ENCODE results near the gene CAND2. TPM values are rescaled to one million over a fixed set of nuclear protein-coding genes. Genes with fewer than 3 reads are reported as not detected.

CAND2 gene
- polyA plus RNA-seq, 1 donor from 2014 or later, result 17.3 TPM

- TF ChIP-seq, protein P1, sequence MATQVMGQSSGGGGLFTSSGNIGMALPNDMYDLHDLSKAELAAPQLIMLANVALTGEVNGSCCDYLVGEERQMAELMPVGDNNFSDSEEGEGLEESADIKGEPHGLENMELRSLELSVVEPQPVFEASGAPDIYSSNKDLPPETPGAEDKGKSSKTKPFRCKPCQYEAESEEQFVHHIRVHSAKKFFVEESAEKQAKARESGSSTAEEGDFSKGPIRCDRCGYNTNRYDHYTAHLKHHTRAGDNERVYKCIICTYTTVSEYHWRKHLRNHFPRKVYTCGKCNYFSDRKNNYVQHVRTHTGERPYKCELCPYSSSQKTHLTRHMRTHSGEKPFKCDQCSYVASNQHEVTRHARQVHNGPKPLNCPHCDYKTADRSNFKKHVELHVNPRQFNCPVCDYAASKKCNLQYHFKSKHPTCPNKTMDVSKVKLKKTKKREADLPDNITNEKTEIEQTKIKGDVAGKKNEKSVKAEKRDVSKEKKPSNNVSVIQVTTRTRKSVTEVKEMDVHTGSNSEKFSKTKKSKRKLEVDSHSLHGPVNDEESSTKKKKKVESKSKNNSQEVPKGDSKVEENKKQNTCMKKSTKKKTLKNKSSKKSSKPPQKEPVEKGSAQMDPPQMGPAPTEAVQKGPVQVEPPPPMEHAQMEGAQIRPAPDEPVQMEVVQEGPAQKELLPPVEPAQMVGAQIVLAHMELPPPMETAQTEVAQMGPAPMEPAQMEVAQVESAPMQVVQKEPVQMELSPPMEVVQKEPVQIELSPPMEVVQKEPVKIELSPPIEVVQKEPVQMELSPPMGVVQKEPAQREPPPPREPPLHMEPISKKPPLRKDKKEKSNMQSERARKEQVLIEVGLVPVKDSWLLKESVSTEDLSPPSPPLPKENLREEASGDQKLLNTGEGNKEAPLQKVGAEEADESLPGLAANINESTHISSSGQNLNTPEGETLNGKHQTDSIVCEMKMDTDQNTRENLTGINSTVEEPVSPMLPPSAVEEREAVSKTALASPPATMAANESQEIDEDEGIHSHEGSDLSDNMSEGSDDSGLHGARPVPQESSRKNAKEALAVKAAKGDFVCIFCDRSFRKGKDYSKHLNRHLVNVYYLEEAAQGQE (IDR thresholded peaks at IDR 0.05; ENCODE audit: borderline replicate concordance), result no peak
- no peak for TF ChIP-seq POLR2AphosphoS5 (IDR thresholded peaks at IDR 0.05)
- TF ChIP-seq EP300 (conservative IDR thresholded peaks at IDR 0.05; ENCODE audit: poor library complexity, severe bottlenecking), result no peak
- no peak for TF ChIP-seq CTCF (IDR thresholded peaks at IDR 0.05; ENCODE audit: poor library complexity, severe bottlenecking)
- TF ChIP-seq EZH2 (IDR thresholded peaks at IDR 0.05; ENCODE audit: borderline replicate concordance, insufficient read depth, low read length, poor library complexity, severe bottlenecking), result no peak
- TF ChIP-seq MXI1 (conservative IDR thresholded peaks at IDR 0.05; ENCODE audit: poor library complexity, severe bottlenecking), result no peak
- no peak for TF ChIP-seq RAD21 (conservative IDR thresholded peaks at IDR 0.05)
- no peak for TF ChIP-seq TAF1 (IDR thresholded peaks at IDR 0.05; ENCODE audit: low read depth)
- no peak for TF ChIP-seq SMC3 (conservative IDR thresholded peaks at IDR 0.05; ENCODE audit: poor library complexity)
- H3K4me3 ChIP-seq (ENCODE audit: low read length), result no peak overlapping the region
- no peaks in the 10 kb centered on the region for H3K9me2 ChIP-seq (ENCODE audit: insufficient read depth, low read length)
- no peak overlapping the region for H3K27ac ChIP-seq (ENCODE audit: low read length)
- H3K9me3 ChIP-seq (ENCODE audit: low read length), result no peaks in the 10 kb centered on the region
- H3K9ac ChIP-seq (ENCODE audit: low read length), result no peak overlapping the region
- H3K36me3 ChIP-seq (ENCODE audit: insufficient read depth, low read length), result no peaks in the 10 kb centered on the region
- H3K4me2 ChIP-seq (ENCODE audit: low read length), result no peak overlapping the region
- no peak overlapping the region for H2AFZ ChIP-seq (ENCODE audit: low read depth, low read length)
- H3K27me3 ChIP-seq (ENCODE audit: insufficient read depth, low read depth, low read length), result no peaks in the 10 kb centered on the region
- no peaks in the 10 kb centered on the region for H3F3A ChIP-seq (ENCODE audit: insufficient read depth, low read length, poor library complexity, severe bottlenecking)
- no peaks in the 10 kb centered on the region for H4K20me1 ChIP-seq (ENCODE audit: insufficient read depth)
- peaks cover 6% of the 10 kb centered on the region for H3K79me2 ChIP-seq (replicated peaks; ENCODE audit: insufficient read depth, low read length)
Observed at GRCh38 chr3:12832350-12833221, 36.1 kb downstream of the CAND2 start.

DNA sequence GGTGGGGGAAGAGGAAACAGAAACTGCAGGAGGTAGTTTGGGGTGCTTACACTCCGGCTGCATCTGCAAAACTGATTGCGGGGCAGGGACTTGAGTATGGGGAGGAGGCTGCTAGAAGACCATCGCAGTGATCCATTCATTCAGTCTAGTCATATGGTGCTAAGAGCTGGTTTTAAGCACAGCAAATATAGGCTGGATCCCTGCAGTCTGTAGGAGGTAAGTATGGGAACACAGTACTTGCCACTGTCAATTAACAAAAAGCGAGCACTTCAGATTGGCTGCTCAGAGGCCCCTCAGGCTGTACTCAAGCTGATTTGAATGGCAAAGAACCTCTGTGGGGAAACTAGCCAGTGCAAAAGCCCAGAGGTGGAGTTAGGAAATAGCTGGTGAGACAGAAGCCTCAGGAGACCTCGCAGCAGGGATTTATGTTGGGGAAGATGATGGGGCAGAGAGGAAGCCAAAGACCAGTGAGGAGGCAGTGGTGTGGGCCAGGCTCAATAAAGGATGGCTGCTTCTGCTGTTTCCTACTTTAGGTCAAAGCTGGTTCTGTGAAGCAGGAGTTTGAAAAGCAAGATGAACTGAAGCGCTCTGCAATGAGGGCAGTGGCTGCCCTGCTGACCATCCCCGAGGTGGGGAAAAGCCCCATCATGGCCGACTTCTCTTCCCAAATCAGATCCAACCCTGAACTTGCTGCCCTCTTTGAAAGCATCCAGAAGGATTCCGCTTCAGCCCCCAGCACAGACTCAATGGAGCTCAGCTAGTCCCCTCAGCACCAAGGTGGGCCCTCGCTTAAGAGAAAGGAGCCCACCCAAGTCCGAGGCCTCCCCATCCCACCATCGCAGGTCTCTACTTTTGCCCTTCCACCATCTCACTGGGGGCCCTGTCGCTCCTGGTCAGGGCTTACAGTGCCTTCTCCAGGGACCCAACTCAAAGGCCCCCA lies 37.0 kb downstream of the CAND2 start:
- Histone ChIP-seq H3K9me3 (ENCODE audit: low read length) (no peaks in the 10 kb centered on the region), H3K4me3 (ENCODE audit: low read length) (no peak overlapping the region), H4K20me1 (ENCODE audit: insufficient read depth) (no peaks in the 10 kb centered on the region), H3K79me2 (replicated peaks; ENCODE audit: insufficient read depth, low read length) (peaks cover 7% of the 10 kb centered on the region), H3F3A (ENCODE audit: insufficient read depth, low read length, poor library complexity, severe bottlenecking) (no peaks in the 10 kb centered on the region), H3K27ac (ENCODE audit: low read length) (no peak overlapping the region), H3K9ac (ENCODE audit: low read length) (no peak overlapping the region), H3K36me3 (ENCODE audit: insufficient read depth, low read length) (no peaks in the 10 kb centered on the region), H3K4me2 (ENCODE audit: low read length) (no peak overlapping the region), H3K9me2 (ENCODE audit: insufficient read depth, low read length) (no peaks in the 10 kb centered on the region), H2AFZ (ENCODE audit: low read depth, low read length) (no peak overlapping the region), H3K27me3 (ENCODE audit: insufficient read depth, low read depth, low read length) (no peaks in the 10 kb centered on the region)
- no peak for TF ChIP-seq CTCF (IDR thresholded peaks at IDR 0.05; ENCODE audit: poor library complexity, severe bottlenecking)

Measured in neural cell (in vitro differentiated cells).